Sigmoid colon (tissue), 4 donors: ENCODE measurements around the gene UBE3C.

ENCODE experiments used
- EP300 ChIP-seq, 4 donors: sonication (generic); formaldehyde crosslinking; IDR thresholded peaks; one replicate each; pipeline ENCODE4 v1.6.1; 2017; ENCODE audit warnings: antibody characterized with exemption in 4 of 4
- TF ChIP-seq, protein P1 (sequence below), 4 experiments: fragments of 450-650 bp in 3 of 4; fragments of 200-600 bp in 1 of 4; IDR thresholded peaks; one replicate each; pipeline ENCODE4 v1.5.1; 2016 to 2019; ENCODE audit warnings: antibody characterized with exemption in 4 of 4, mild to moderate bottlenecking in 3 of 4, moderate library complexity in 2 of 4

DNA sequence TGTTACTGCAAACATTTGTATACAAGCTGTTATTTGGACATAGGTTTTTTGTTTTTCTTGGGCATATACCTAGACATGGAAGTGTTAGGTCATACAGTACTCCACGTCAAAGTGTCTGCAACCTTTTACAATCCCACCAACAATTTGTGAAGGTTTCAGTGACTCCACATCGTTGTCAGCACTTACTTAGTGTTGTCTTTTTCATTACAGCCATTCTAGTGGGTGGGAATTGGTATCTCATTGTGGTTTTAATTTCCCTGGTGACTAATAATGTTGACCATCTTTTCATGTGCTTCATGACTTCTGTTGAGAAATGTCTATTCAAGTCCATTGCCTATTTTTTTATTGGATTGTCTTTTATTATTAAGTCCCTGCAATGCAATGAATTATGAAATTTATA lies 95.0 kb downstream of the UBE3C start:
- TF ChIP-seq, protein P1, sequence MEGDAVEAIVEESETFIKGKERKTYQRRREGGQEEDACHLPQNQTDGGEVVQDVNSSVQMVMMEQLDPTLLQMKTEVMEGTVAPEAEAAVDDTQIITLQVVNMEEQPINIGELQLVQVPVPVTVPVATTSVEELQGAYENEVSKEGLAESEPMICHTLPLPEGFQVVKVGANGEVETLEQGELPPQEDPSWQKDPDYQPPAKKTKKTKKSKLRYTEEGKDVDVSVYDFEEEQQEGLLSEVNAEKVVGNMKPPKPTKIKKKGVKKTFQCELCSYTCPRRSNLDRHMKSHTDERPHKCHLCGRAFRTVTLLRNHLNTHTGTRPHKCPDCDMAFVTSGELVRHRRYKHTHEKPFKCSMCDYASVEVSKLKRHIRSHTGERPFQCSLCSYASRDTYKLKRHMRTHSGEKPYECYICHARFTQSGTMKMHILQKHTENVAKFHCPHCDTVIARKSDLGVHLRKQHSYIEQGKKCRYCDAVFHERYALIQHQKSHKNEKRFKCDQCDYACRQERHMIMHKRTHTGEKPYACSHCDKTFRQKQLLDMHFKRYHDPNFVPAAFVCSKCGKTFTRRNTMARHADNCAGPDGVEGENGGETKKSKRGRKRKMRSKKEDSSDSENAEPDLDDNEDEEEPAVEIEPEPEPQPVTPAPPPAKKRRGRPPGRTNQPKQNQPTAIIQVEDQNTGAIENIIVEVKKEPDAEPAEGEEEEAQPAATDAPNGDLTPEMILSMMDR (IDR thresholded peaks at IDR 0.05) = no peak
- no peak for TF ChIP-seq EP300 (IDR thresholded peaks at IDR 0.05)
